Upper lobe of left lung (tissue), 6 donors: ENCODE measurements around the gene CTXND1. TPM values are rescaled to one million over a fixed set of nuclear protein-coding genes. Genes with fewer than 3 reads are reported as not detected.
A peak's percentile ranks its signal among the peaks of the same experiment; 100 is the strongest.

Source experiments
- ATAC-seq, 2 donors: fragments of 200-7000 bp; cut with Tn5 transposase; one replicate each; pipeline ENCODE4 v1.9.1; 2022; ENCODE audit warnings: mild to moderate bottlenecking in 2 of 2, moderate library complexity in 2 of 2; ENCODE audit not compliant: low FRiP score in 2 of 2
- DNase-seq, 2 donors: peaks; one replicate each; pipeline ENCODE4 v3.0.0-alpha.2; 2019 to 2020
- H3K27ac ChIP-seq, 4 donors: fragments of 200-600 bp; sonication (generic); one replicate each; pipeline ENCODE4 v1.5.1; 2016 to 2019
- H3K27me3 ChIP-seq, 4 donors: fragments of 200-600 bp; sonication (generic); one replicate each; pipeline ENCODE4 v1.5.1; 2017 to 2019
- H3K36me3 ChIP-seq, 4 donors: fragments of 200-600 bp; sonication (generic); one replicate each; pipeline ENCODE4 v1.5.1; 2016 to 2019
- H3K4me1 ChIP-seq, 4 donors: fragments of 200-600 bp; sonication (generic); one replicate each; pipeline ENCODE4 v1.5.1; 2018 to 2019
- H3K4me3 ChIP-seq, 4 donors: fragments of 200-600 bp; sonication (generic); one replicate each; pipeline ENCODE4 v1.5.1; 2017 to 2019; ENCODE audit warnings: mild to moderate bottlenecking in 2 of 4, moderate library complexity in 1 of 4
- H3K9me3 ChIP-seq, 4 donors: fragments of 200-600 bp; sonication (generic); one replicate each; pipeline ENCODE4 v1.5.1; 2018 to 2019
- EP300 ChIP-seq, 4 donors: sonication (generic); formaldehyde crosslinking; IDR thresholded peaks; one replicate each; pipeline ENCODE4 v1.5.1; 2017; ENCODE audit warnings: antibody characterized with exemption in 4 of 4, control low read depth in 2 of 4
- POLR2A ChIP-seq, 4 donors: fragments of 450-650 bp; IDR thresholded peaks; one replicate each; pipeline ENCODE4 v1.5.1; 2016 to 2017; ENCODE audit warnings: antibody characterized with exemption in 4 of 4, mild to moderate bottlenecking in 2 of 4
- POLR2AphosphoS5 ChIP-seq, 2 donors: sonication (generic); formaldehyde crosslinking; IDR thresholded peaks; one replicate each; pipeline ENCODE4 v1.5.1; 2017; ENCODE audit warnings: antibody characterized with exemption in 2 of 2
- WGBS, 2 donors: methylation state at CpG; one replicate each; pipeline ENCODE4 v1.1.5; 2017 to 2018; 5-methylcytosine and 5-hydroxymethylcytosine counted together
- total RNA-seq, 6 donors: library from RNA; depleted of rRNA in 4 of 6; stranded (reverse); fragments of >200 nt in 4 of 6; gene quantifications; one replicate each; pipeline versions ENCODE4 v1.1.0 to v1.2.1, GENCODE V29; 2016 to 2021
- TF ChIP-seq, protein P1 (sequence below), 6 experiments: fragments of 450-650 bp in 4 of 6; fragments of 200-600 bp in 2 of 6; sonication (generic) in 2 of 6; IDR thresholded peaks; one replicate each; pipeline ENCODE4 v1.5.1; 2016 to 2019; ENCODE audit warnings: antibody characterized with exemption in 6 of 6
- donor health status: DM: no; HTN: no; CAD: no; lungs with moderate emphysema.
- donor health status: DM: no; HTN: yes; CAD: no; lungs with severe emphysema.

CTXND1 gene
- total RNA-seq, 6 donors from 2014 or later = 0.10 to 4.1 (median 1.1) TPM

DNA sequence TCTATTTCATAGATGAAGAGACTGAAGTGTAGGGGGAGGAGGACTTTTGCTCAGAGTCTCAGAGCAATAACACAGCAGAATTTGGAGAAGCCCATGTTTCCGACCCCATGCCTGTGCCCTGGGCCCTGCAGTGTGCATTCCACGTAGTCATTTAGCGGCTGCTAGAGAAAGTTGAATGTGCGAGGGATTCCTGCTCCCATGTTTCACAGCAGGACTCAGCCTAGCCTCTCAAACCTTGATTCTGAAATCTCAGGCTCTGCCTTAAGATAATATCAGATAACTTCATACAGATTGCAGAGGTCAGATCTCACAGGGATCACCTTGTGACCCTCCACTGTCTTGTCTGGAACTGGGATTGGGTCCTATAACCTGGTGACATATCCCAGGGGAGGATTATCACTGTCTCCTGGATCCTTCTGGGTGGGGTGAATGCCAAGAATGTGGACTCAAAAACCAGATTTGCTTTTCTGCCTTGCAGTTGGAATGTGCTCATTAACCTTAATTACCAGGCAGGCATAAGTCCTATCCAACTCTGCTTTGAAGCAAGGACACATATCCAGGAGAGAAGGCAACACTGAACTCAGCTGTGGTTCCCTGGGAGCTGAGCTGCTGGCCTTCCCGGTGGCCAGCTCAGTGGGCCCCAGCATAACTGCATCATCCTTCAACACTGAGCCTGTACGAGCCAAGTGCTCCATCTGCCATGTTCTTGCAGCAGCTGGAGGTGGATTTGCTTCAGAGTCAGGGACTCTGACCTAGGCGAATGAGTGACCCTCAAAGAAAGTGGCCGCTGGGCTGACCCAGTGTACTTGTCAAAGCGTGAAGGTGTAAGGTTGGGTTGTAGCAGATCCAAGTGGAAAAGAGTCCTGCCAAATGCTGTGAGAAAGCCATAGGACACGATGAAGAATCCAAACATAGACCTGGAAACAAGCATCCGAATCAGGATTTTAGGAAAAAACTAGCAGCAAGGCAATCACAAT is 43.0 kb downstream of the CTXND1 start:
- no peak for DNase-seq
- no peak for ATAC-seq
- H3K4me1 ChIP-seq = peaks cover 0 to 8% (median 0%) of the 10 kb centered on the region in 4 donors
- no peak overlapping the region for H3K27ac ChIP-seq
- no peaks in the 10 kb centered on the region for H3K36me3 ChIP-seq
- TF ChIP-seq POLR2A (IDR thresholded peaks at IDR 0.05) = no peak
- TF ChIP-seq, protein P1, sequence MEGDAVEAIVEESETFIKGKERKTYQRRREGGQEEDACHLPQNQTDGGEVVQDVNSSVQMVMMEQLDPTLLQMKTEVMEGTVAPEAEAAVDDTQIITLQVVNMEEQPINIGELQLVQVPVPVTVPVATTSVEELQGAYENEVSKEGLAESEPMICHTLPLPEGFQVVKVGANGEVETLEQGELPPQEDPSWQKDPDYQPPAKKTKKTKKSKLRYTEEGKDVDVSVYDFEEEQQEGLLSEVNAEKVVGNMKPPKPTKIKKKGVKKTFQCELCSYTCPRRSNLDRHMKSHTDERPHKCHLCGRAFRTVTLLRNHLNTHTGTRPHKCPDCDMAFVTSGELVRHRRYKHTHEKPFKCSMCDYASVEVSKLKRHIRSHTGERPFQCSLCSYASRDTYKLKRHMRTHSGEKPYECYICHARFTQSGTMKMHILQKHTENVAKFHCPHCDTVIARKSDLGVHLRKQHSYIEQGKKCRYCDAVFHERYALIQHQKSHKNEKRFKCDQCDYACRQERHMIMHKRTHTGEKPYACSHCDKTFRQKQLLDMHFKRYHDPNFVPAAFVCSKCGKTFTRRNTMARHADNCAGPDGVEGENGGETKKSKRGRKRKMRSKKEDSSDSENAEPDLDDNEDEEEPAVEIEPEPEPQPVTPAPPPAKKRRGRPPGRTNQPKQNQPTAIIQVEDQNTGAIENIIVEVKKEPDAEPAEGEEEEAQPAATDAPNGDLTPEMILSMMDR (IDR thresholded peaks at IDR 0.05) = no peak
- no peak for TF ChIP-seq POLR2AphosphoS5 (IDR thresholded peaks at IDR 0.05)
- TF ChIP-seq EP300 (IDR thresholded peaks at IDR 0.05) = no peak
- H3K4me3 ChIP-seq = no peak overlapping the region
- no peaks in the 10 kb centered on the region for H3K9me3 ChIP-seq
- 81 to 92% methylated on average over 11 of the region's 11 CpGs for WGBS, 2 donors
- no peaks in the 10 kb centered on the region for H3K27me3 ChIP-seq

DNA sequence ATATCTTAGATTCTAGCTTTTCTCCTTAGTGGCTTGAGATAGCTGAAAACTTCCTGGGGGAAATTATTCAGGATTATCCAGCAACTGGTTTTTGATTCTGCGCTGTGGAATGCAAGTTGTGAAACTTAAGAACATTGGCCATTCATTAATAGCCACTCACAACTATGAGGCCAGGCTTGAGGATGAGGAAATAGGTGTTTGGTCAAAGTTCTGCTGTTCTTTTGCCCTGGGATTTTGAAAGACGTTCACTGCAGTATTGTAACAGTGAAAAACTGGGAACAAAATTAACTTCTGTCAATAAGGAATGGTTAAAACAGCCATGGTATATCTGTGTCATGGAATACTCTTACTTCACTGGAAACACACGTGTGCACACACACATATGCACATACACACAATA is 44.1 kb downstream of the CTXND1 start:
- no peak for ATAC-seq
- WGBS, 2 donors = 38 to 56% methylated on average over 3 of the region's 3 CpGs
- Histone ChIP-seq H3K27ac (no peak overlapping the region), H3K27me3 (no peaks in the 10 kb centered on the region), H3K9me3 (no peaks in the 10 kb centered on the region), H3K36me3 (no peaks in the 10 kb centered on the region), H3K4me3 (no peak overlapping the region), H3K4me1 (peaks cover 0 to 8% (median 0%) of the 10 kb centered on the region in 4 donors)
- no peak for DNase-seq
- TF ChIP-seq POLR2AphosphoS5 (IDR thresholded peaks at IDR 0.05) = peak in 1 of 2 donors; percentile 37
- no peak for TF ChIP-seq POLR2A (IDR thresholded peaks at IDR 0.05)

GRCh38 chr15:80204231-80204630 is 47.8 kb downstream of the CTXND1 start:
- no peak for DNase-seq
- Histone ChIP-seq H3K27ac (no peak overlapping the region), H3K36me3 (no peaks in the 10 kb centered on the region), H3K4me3 (no peak overlapping the region), H3K4me1 (peaks cover 0 to 8% (median 0%) of the 10 kb centered on the region in 4 donors), H3K9me3 (no peaks in the 10 kb centered on the region), H3K27me3 (no peaks in the 10 kb centered on the region)
- no peak for ATAC-seq
- WGBS, 2 donors = 93 to 98% methylated on average over 4 of the region's 4 CpGs
- TF ChIP-seq POLR2AphosphoS5 (IDR thresholded peaks at IDR 0.05) (no peak), EP300 (IDR thresholded peaks at IDR 0.05) (no peak), POLR2A (IDR thresholded peaks at IDR 0.05) (no peak)
- TF ChIP-seq, protein P1 (IDR thresholded peaks at IDR 0.05) = no peak

DNA sequence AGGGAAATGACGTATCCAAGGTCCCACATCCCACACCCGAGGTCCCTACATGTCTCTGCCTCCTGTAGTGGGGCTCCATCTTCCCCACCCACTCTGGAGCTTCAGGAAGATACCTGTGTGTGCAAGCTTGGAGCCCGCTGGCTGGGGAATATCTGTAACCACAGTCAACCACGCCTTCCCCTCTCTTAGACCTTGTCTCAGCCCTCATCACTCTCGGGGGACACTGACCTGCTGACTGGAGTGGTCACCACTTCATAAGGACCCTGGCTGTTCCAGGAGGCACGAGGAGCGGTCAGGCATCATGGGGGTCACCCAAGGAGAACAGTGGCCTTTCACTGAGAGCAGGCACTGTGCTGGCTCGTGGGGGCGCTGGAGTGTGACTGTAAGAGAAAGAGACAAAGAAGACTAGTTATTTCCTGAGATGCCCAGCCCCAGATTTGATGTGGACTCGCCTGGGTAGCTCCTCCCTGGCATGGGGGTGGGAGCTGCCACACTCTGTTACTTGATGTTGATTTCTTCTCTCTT is 48.6 kb downstream of the CTXND1 start:
- H3K27me3 ChIP-seq = no peaks in the 10 kb centered on the region
- peaks cover 0 to 8% (median 0%) of the 10 kb centered on the region in 4 donors for H3K4me1 ChIP-seq
- no peaks in the 10 kb centered on the region for H3K9me3 ChIP-seq
- H3K36me3 ChIP-seq = no peaks in the 10 kb centered on the region
- no peak overlapping the region for H3K4me3 ChIP-seq
- no peak overlapping the region for H3K27ac ChIP-seq
- 74 to 79% methylated on average over 10 of the region's 10 CpGs for WGBS, 2 donors
- ATAC-seq (no peak), DNase-seq (no peak)
- TF ChIP-seq EP300 (IDR thresholded peaks at IDR 0.05) = no peak

DNA sequence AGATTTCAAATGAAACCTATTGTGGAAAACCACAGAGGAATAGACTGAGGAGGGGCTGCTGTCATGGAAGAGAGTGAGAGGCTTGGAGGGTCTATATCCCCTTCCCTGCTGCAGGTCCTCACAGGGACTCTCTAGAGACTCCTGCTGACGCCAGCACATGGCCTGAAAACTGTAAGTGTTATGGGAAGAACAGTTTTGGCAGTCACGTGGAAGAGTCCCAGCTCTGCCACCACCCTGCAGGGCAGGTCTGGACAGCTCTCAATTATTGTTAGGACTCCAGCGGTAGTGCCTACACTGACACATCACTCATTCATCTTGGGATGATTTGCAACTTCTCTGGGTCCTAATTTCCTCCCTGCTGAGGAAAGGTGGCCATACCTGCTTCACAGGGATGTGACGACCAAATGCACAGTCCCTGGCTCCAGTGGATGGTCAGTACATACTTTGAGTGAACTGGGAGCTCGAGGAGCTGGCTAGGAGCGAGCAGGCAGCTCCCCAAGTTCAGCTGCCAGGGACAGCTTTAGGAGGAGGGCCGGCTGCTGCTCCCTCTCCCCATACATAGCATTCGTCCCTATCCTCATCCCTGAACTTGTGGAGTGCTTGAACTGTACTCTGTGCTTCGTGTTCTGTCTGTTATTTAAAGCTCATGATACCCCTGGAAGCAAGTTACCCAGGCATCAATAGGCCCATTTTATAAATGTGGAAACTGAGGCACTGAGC is 49.2 kb downstream of the CTXND1 start:
- peaks cover 0 to 4% (median 0%) of the 10 kb centered on the region in 4 donors for H3K4me1 ChIP-seq
- no peak overlapping the region for H3K4me3 ChIP-seq
- no peak for TF ChIP-seq POLR2AphosphoS5 (IDR thresholded peaks at IDR 0.05)
- TF ChIP-seq EP300 (IDR thresholded peaks at IDR 0.05) = no peak
- no peak for TF ChIP-seq POLR2A (IDR thresholded peaks at IDR 0.05)
- TF ChIP-seq, protein P1 (IDR thresholded peaks at IDR 0.05) = no peak
- 55 to 77% methylated on average over 4 to 9 of the region's 9 CpGs for WGBS, 2 donors
- no peaks in the 10 kb centered on the region for H3K9me3 ChIP-seq
- H3K36me3 ChIP-seq = no peaks in the 10 kb centered on the region
- no peak overlapping the region for H3K27ac ChIP-seq
- ATAC-seq (no peak), DNase-seq (no peak)
- H3K27me3 ChIP-seq = no peaks in the 10 kb centered on the region
